Measurements from ENCODE around the gene CORO6. TPM values are rescaled to one million over a fixed set of nuclear protein-coding genes. Genes with fewer than 3 reads are reported as not detected.
A peak's percentile ranks its signal among the peaks of the same experiment; 100 is the strongest.

Gene CORO6
- polyA plus RNA-seq, 2 of the 4 experiments (the other 2 are of a cell fraction) = 5.0 to 10.1 TPM

- TF ChIP-seq, protein P1, sequence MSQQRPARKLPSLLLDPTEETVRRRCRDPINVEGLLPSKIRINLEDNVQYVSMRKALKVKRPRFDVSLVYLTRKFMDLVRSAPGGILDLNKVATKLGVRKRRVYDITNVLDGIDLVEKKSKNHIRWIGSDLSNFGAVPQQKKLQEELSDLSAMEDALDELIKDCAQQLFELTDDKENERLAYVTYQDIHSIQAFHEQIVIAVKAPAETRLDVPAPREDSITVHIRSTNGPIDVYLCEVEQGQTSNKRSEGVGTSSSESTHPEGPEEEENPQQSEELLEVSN (IDR thresholded peaks at IDR 0.05; ENCODE audit: borderline replicate concordance, low read depth) = peak; percentile 85
- no peak for TF ChIP-seq POLR2AphosphoS2 (conservative IDR thresholded peaks at IDR 0.05; ENCODE audit: low read length)
- TF ChIP-seq KDM1A (IDR thresholded peaks at IDR 0.05; ENCODE audit: low read depth) = no peak
- no peak for TF ChIP-seq RNF2 (IDR thresholded peaks at IDR 0.05; ENCODE audit: borderline replicate concordance, low read depth)
- TF ChIP-seq TP53 (CRISPR knock-in tag; IDR thresholded peaks at IDR 0.05) = no peak
- 0 out of 2 replicates have a peak, but pooled peaks have one; percentile 2 for TF ChIP-seq NFE2L2 (conservative IDR thresholded peaks at IDR 0.05; ENCODE audit: low read length)
- TF ChIP-seq, protein P2, sequence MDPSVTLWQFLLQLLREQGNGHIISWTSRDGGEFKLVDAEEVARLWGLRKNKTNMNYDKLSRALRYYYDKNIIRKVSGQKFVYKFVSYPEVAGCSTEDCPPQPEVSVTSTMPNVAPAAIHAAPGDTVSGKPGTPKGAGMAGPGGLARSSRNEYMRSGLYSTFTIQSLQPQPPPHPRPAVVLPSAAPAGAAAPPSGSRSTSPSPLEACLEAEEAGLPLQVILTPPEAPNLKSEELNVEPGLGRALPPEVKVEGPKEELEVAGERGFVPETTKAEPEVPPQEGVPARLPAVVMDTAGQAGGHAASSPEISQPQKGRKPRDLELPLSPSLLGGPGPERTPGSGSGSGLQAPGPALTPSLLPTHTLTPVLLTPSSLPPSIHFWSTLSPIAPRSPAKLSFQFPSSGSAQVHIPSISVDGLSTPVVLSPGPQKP (IDR thresholded peaks at IDR 0.05; ENCODE audit: low read depth, low read length) = no peak
- TF ChIP-seq ZSCAN20 (CRISPR knock-in tag; IDR thresholded peaks at IDR 0.05) = no peak
- TF ChIP-seq, protein P3, sequence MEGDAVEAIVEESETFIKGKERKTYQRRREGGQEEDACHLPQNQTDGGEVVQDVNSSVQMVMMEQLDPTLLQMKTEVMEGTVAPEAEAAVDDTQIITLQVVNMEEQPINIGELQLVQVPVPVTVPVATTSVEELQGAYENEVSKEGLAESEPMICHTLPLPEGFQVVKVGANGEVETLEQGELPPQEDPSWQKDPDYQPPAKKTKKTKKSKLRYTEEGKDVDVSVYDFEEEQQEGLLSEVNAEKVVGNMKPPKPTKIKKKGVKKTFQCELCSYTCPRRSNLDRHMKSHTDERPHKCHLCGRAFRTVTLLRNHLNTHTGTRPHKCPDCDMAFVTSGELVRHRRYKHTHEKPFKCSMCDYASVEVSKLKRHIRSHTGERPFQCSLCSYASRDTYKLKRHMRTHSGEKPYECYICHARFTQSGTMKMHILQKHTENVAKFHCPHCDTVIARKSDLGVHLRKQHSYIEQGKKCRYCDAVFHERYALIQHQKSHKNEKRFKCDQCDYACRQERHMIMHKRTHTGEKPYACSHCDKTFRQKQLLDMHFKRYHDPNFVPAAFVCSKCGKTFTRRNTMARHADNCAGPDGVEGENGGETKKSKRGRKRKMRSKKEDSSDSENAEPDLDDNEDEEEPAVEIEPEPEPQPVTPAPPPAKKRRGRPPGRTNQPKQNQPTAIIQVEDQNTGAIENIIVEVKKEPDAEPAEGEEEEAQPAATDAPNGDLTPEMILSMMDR (IDR thresholded peaks at IDR 0.05) = peak; percentile 98
- peak; percentile 95 for TF ChIP-seq RAD21 (conservative IDR thresholded peaks at IDR 0.05 in 1 of 2, IDR thresholded peaks at IDR 0.05 in 1 of 2)
- no peak for TF ChIP-seq JUNB (IDR thresholded peaks at IDR 0.05)
- TF ChIP-seq HOXB5 (CRISPR knock-in tag; IDR thresholded peaks at IDR 0.05) = peak; percentile 43; the same call in 1 of the 2 replicates
- TF ChIP-seq RARB (CRISPR knock-in tag; IDR thresholded peaks at IDR 0.05) = no peak
- no peak for TF ChIP-seq ZC3H11A (IDR thresholded peaks at IDR 0.05)
- TF ChIP-seq EHMT2 (IDR thresholded peaks at IDR 0.05; ENCODE audit: low read depth) = no peak
- no peak for TF ChIP-seq TFCP2L1 (CRISPR knock-in tag; IDR thresholded peaks at IDR 0.05)
- TF ChIP-seq SMC3 (IDR thresholded peaks at IDR 0.05) = peak; percentile 95
- TF ChIP-seq, protein P4, sequence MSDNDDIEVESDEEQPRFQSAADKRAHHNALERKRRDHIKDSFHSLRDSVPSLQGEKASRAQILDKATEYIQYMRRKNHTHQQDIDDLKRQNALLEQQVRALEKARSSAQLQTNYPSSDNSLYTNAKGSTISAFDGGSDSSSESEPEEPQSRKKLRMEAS (IDR thresholded peaks at IDR 0.05) = peak; percentile 97
- TF ChIP-seq ZNF302 (CRISPR knock-in tag; IDR thresholded peaks at IDR 0.05) = no peak
- no peak for TF ChIP-seq RCOR1 (IDR thresholded peaks at IDR 0.05; ENCODE audit: low read depth, low read length)
- TF ChIP-seq HDAC2 (IDR thresholded peaks at IDR 0.05) = no peak
- TF ChIP-seq RFX5 (IDR thresholded peaks at IDR 0.05) = 0 out of 2 replicates have a peak, but pooled peaks have one; percentile 20
- TF ChIP-seq, protein P5, sequence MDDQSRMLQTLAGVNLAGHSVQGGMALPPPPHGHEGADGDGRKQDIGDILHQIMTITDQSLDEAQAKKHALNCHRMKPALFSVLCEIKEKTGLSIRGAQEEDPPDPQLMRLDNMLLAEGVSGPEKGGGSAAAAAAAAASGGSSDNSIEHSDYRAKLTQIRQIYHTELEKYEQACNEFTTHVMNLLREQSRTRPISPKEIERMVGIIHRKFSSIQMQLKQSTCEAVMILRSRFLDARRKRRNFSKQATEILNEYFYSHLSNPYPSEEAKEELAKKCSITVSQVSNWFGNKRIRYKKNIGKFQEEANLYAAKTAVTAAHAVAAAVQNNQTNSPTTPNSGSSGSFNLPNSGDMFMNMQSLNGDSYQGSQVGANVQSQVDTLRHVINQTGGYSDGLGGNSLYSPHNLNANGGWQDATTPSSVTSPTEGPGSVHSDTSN (IDR thresholded peaks at IDR 0.05) = peak; percentile 73; the same call in 1 of the 2 replicates
- no peak for TF ChIP-seq CBX8 (IDR thresholded peaks at IDR 0.05)
- no peak for TF ChIP-seq EP300 (IDR thresholded peaks at IDR 0.05)
- 0 out of 2 replicates have a peak, but pooled peaks have one; percentile 58 for TF ChIP-seq ATOH8 (CRISPR knock-in tag; IDR thresholded peaks at IDR 0.05; ENCODE audit: low read depth)
- no peak for TF ChIP-seq FOXS1 (CRISPR knock-in tag; IDR thresholded peaks at IDR 0.05)
- TF ChIP-seq MAFK (IDR thresholded peaks at IDR 0.05; ENCODE audit: partially characterized antibody) = no peak
- TF ChIP-seq EHF (CRISPR knock-in tag; IDR thresholded peaks at IDR 0.05) = no peak
- no peak for TF ChIP-seq CBX2 (IDR thresholded peaks at IDR 0.05; ENCODE audit: borderline replicate concordance, low read depth)
- TF ChIP-seq CHD2 (IDR thresholded peaks at IDR 0.05; ENCODE audit: low read length, partially characterized antibody) = no peak
- no peak for TF ChIP-seq ZFP36 (IDR thresholded peaks at IDR 0.05; ENCODE audit: borderline replicate concordance, partially characterized antibody)
- no peak for TF ChIP-seq HOXA7 (CRISPR knock-in tag; IDR thresholded peaks at IDR 0.05)
- TF ChIP-seq MAZ (IDR thresholded peaks at IDR 0.05; ENCODE audit: borderline replicate concordance, low read depth, low read length) = no peak
- TF ChIP-seq CEBPB (IDR thresholded peaks at IDR 0.05) = no peak
- TF ChIP-seq, protein P6, sequence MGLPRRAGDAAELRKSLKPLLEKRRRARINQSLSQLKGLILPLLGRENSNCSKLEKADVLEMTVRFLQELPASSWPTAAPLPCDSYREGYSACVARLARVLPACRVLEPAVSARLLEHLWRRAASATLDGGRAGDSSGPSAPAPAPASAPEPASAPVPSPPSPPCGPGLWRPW (IDR thresholded peaks at IDR 0.05) = no peak
- TF ChIP-seq JUN (IDR thresholded peaks at IDR 0.05) = no peak
Observed at GRCh38 chr17:29579866-29580771, 42.6 kb downstream of the CORO6 start (continued).

All from A549 (cell line).